IPS-18c (cell line): ENCODE results near the gene CTSA.

ENCODE experiments used
- H3K4me3 ChIP-seq: 2 replicates; pipeline ENCODE4 v1.7.0; 2013; ENCODE audit warnings: low read depth, mild to moderate bottlenecking, low read length, moderate library complexity; ENCODE audit not compliant: insufficient read depth
- H3K9me3 ChIP-seq: one replicate; pipeline ENCODE4 v1.6.1; 2013; ENCODE audit warnings: mild to moderate bottlenecking, low read length, moderate library complexity; ENCODE audit not compliant: control insufficient read depth, insufficient read depth

CTSA gene

GRCh38 chr20:45890985-45891983 lies at the start of gene CTSA, which contains the start of gene NEURL2:
CTSA (plus strand) TSS chr20:45891335; CDS start chr20:45891569, 234 bp downstream.
NEURL2 (minus strand) TSS chr20:45891208; CDS start chr20:45890991, 217 bp downstream.
- Histone ChIP-seq H3K9me3 (no peaks in the 10 kb centered on the region), H3K4me3 (peak within 1 kb of the TSS; percentile 77)

DNA sequence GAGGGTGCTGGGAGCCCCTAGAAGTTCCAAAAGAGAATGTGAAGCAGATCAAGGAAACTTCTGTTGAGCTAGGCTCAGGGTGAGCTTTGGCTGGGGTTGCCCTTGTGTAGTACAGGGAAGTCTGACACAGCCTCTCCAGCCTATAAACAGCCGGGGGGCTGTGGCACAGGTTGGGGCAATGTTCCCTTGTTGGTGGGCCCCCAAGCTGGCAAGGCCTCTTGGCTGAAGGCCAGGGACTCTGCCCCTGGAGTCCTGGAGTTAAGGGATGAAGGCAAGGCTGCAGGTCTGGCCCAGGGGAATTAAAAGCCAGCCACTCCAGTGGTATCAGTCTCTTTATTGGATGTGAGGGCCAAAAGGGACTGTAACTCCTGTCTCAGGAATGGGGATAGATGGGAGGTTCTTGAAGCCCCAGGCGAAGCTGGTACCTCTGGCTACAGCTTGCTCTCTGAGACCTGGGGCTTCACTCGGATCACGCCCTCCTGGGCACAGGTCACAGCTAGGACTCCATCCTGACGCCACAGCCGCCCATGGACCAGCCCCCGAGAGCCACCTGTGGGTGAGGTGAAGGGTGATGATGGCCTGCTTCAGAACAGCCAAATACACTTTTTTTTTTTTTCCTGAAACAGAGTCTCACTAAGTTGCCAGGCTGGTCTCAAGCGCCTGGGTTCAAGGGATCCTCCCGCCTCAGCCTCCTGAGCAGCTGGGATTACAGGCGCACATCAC lies 49.6 kb upstream of the CTSA start:
- Histone ChIP-seq H3K9me3 (no peaks in the 10 kb centered on the region), H3K4me3 (no peak overlapping the region)

DNA sequence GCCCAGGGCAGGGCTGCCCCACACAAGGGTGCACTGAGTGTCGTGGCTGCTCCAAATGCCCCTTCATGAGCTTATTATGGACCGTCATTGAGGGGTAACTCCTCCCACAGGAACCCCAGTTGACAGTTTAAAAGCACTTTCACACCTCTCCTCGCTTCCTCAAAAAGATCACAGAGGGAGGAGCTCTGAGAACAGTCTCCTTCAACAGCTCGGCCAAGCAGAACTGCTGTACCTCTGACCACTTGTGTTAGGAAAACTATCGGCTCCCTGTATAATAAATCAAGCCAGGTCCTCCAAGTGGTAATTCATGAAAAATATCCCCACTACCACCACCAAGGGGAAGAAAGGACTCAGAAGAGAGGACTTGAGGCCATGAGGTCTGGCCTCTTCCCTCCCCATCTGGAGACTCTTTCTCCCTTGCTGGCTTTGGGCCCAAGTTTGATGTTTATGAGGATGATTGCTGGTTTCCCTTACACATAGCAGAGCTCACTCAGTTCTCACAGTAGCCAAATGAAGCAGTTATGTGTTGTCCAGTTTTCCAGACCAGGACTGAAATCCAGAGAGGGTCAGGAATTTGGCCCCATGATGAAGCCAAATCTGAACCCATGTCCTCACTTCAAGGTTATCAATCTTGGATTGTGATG lies 48.8 kb upstream of the CTSA start:
- H3K4me3 ChIP-seq = no peak overlapping the region
- H3K9me3 ChIP-seq = no peaks in the 10 kb centered on the region

- H3K4me3 ChIP-seq = no peak overlapping the region
Measured at GRCh38 chr20:45843506-45843905, 47.6 kb upstream of the CTSA start.

GRCh38 chr20:45845452-45845851 lies 45.7 kb upstream of the CTSA start:
- Histone ChIP-seq H3K9me3 (no peaks in the 10 kb centered on the region), H3K4me3 (no peak overlapping the region)

More at GRCh38 chr20:45843506-45843905, 47.6 kb upstream of the CTSA start:
- no peaks in the 10 kb centered on the region for H3K9me3 ChIP-seq

DNA sequence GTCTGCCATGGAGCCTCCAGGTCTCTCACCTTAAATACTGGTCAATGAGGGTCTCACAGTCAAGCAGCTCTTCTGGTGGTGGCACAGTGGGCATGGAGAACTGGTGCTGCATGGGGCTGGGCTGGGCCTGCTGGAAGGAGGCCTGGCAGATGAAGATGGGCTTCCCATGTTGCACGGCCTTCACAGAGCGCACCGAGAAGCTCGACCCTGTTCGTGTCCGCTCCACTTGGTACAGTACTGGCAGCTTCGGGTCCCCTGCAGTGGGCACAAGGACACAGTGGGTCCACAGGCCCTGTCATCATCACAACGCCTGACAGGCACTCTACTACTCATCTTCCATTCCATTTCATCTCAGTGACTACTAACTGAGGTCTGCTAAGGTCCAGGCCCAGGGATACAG lies 42.7 kb upstream of the CTSA start:
- Histone ChIP-seq H3K4me3 (no peak overlapping the region), H3K9me3 (no peaks in the 10 kb centered on the region)

DNA sequence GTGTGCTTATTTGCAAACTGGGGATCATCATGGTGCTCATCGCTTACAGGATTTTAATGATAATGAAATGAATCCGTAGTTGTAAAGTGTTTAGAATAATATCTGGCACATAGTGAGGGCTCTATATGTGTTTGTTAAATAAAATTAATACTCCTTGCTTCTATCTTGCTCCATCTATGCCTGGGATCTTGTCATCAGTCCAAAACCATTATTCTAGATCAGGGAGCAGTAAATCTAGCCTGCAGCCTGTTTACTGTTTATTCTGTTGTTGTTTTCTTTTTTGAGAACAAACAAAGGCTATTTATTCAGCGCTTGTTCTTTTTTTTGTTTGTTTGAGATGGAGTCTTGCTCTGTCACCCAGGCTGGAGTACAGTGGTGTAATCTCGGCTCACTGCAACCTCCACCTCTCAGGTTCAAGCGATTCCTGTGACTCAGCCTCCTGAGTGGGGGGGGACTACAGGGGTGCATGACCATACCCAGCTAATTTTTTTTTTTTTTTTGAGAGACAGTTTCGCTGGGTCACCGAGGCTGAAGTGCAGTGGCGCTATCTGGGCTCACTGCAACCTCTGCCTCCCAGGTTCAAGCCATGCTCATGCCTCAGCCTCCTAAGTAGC lies 42.1 kb upstream of the CTSA start:
- Histone ChIP-seq H3K4me3 (no peak overlapping the region), H3K9me3 (no peaks in the 10 kb centered on the region)

- H3K9me3 ChIP-seq = no peaks in the 10 kb centered on the region
- no peak overlapping the region for H3K4me3 ChIP-seq
Measured at GRCh38 chr20:45850238-45850637, 40.9 kb upstream of the CTSA start.

DNA sequence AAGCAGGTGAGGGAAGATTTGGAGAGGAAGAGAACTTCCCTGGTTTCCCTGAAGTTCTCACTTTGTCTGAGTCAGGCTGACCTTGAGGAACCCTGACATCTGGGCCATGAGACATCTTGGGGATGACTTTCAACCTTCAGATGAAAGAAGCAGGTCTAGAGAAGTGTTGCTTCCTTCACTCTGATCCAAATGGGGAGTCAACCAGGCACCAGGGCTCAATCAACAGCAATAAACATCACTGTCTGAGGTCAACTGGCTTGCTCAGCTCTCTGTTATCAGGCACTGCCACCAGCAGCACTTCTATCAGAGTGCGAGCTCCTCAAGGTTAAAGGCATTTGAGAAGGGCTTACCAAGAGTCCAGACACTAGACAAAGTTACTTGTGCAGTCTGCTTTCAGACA lies 40.2 kb upstream of the CTSA start:
- Histone ChIP-seq H3K9me3 (no peaks in the 10 kb centered on the region), H3K4me3 (no peak overlapping the region)

GRCh38 chr20:45851501-45851900 lies 39.6 kb upstream of the CTSA start:
- Histone ChIP-seq H3K9me3 (no peaks in the 10 kb centered on the region), H3K4me3 (no peak overlapping the region)

DNA sequence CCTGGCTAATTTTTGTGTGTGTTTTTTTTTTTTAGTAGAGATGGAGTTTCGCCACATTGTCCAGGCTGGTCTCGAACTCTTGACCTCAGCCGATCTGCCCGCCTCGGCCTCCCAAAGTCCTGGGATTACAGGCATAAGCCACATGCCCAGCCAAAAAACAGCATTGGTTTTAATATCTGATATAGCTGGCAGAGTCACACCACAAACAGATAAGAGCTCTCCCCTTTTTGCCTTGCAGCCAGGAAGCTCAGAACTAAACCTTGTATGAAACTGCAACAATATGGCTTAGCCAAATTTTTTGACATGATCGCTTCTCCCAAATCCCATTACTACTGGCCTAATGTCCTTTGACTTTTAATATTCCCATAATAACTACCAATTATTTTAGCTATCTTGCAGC lies 38.8 kb upstream of the CTSA start:
- Histone ChIP-seq H3K4me3 (no peak overlapping the region), H3K9me3 (no peaks in the 10 kb centered on the region)

GRCh38 chr20:45853484-45853883 lies 37.7 kb upstream of the CTSA start:
- Histone ChIP-seq H3K9me3 (no peaks in the 10 kb centered on the region), H3K4me3 (no peak overlapping the region)

DNA sequence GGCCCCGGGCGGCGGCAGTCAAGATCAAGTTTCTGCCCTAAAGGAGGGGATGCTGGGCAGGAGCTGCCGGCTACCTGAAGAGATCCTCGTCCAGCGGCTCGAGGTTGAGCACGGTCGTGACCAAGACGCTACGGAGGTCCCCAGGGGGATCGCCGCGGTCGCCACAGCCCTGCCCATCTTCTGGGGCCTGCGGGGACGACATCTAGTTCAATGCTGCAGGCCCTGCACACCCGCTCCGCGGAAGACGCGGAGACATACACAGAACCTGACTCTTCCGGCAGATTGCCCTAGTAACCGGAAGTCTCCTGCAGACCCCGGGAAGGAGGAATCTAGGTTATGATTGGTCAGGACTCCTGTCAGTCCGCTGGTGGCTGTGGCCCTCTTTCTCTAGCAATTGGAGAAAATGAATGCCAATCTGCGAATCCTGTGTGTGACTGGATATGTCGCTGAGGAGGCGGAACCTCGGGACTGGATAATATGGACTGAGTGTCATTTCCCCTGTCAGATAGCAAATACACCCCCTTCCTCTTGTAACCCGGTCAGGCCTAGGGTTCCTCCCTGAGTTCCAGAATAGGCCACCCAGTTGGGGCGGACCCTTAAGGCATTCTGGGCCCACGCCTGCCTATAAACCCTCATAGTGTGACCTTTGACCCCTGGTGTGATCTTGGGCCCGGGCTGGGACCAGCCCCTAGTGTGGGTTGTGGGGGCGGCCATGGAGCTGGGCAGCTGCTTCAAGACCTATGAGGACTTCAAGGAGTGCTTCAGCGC lies 33.8 kb upstream of the CTSA start, which contains the start of the genes ACOT8 and ZSWIM3:
TSS of gene ACOT8 (minus strand) at position 279 of the 768 bp plus-strand sequence. CDS start at position 202, 77 bp downstream.
TSS of gene ZSWIM3 (plus strand) at position 501 of the 768 bp plus-strand sequence. CDS start at position 713, 212 bp downstream.
- Histone ChIP-seq H3K9me3 (no peaks in the 10 kb centered on the region), H3K4me3 (peak within 1 kb of the TSS; percentile 77)

DNA sequence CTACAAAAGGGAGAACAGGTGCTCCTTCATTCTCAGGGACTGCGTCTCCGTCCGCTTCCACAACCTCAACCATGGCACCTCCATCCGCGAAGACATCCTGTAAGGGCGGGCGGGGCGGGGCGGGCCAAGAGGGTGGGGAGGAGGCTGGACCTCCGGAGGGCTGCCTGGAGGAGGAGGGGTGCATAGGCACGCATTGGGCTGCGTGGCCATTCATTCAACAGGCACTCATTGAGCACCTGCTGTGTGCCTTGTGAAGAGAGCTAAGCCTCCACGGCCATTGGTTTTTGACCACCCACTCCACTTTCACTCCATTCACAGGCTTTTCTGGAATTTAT lies 33.3 kb upstream of the CTSA start:
- Histone ChIP-seq H3K4me3 (peak overlapping the region; percentile 70), H3K9me3 (no peaks in the 10 kb centered on the region)

GRCh38 chr20:45859916-45860315 lies 31.2 kb upstream of the CTSA start:
- H3K4me3 ChIP-seq = no peak overlapping the region
- H3K9me3 ChIP-seq = no peaks in the 10 kb centered on the region

DNA sequence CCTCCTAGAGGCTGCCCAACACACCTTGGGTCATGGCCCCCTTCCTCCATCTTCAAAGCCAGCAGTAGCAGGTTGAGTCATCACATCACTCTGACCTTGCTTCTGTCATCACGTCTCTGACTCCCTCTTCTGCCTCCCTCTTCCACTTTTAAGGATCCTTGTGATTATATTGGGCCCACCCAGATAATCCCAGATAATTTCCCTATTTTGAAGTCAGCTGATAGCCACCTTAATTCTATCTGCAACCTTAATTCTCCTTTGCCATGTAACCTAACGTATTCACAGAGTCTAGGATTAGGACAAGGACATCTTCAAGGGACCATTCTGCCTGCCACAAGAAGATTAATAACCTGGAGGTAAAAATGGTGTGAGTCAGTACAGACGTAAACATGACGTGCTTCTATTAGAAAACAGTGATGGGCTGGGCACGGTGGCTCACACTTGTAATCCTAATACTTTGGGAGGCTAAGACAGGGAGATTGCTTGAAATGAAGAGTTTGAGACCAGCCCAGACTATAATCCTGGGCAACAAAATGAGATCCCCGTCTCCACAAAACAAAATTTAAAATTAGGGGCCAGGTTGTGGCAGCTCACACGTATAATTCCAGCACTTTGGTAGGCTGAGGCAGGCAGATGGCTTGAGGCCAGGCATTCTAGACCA lies 30.4 kb upstream of the CTSA start:
- no peak overlapping the region for H3K4me3 ChIP-seq
- no peaks in the 10 kb centered on the region for H3K9me3 ChIP-seq
